ENCODE measurements around the gene COL9A3. TPM values are rescaled to one million over a fixed set of nuclear protein-coding genes. Genes with fewer than 3 reads are reported as not detected.

Gene COL9A3
- polyA plus RNA-seq, 3 donors: 2.9 to 8.1 (median 5.1) TPM

DNA sequence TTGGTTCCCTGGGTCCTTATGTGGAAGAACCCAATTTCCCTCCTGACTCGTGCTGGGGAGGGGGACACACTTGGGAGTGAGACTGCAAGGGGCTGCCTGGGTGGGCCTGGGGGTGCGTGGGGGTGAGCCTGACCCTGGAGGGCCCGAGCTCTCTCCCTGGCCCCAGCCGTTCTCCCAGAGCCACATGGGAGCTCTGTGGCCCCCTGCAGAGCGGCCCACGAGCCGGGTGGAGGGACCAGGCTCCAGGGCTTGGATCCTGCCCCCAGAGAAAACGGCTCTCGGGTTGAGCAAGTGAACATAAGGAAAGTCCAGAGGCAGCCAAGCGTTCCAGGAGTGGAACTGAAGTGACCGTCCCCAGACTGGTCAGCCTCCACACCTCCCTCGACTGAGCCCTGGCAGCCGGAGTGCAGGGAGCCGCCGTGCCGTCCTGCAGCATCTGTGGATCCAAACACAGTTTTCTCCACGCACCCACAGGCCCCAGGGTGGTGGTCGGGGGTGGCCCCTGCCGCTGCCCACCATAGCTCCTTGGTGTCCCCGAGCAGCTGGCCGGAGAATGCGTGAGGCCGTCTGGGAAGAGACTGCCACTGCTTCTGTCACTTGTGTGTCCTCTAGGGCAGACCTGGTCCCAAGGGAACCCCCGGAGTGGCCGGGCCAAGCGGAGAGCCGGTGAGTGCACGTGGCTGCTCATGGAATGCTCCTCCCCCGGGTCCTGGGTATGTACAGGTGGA is 10.6 kb downstream of the COL9A3 start:
- no peak overlapping the region for H3K27ac ChIP-seq (ENCODE audit: low read depth, low read length)
- 67 to 75% (median 70%) methylated on average over 26 to 29 of the region's 29 CpGs for WGBS, 3 donors

DNA sequence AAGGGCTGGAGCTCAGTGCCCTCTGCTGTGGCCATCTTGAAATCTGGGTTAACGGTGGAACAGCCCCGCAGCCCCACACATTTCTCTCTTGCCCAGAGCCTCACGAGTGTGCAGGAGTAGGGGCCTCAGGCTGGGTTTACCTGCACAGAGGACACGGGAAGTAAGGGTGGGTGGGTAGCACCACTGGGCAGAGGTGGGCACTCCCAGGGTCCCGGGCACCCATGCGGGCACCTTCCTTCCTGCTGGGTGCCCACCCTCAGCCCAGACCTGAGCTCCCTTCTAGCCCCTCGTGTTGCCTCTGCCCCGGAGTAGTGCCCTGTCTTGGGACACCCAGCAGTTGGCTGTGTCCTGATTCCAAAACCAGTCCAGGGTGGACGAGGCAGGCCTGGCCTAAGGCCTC is 11.2 kb downstream of the COL9A3 start:
- no peak overlapping the region for H3K27ac ChIP-seq (ENCODE audit: low read depth, low read length)
- 87 to 94% (median 91%) methylated on average over 9 of the region's 9 CpGs for WGBS, 3 donors

DNA sequence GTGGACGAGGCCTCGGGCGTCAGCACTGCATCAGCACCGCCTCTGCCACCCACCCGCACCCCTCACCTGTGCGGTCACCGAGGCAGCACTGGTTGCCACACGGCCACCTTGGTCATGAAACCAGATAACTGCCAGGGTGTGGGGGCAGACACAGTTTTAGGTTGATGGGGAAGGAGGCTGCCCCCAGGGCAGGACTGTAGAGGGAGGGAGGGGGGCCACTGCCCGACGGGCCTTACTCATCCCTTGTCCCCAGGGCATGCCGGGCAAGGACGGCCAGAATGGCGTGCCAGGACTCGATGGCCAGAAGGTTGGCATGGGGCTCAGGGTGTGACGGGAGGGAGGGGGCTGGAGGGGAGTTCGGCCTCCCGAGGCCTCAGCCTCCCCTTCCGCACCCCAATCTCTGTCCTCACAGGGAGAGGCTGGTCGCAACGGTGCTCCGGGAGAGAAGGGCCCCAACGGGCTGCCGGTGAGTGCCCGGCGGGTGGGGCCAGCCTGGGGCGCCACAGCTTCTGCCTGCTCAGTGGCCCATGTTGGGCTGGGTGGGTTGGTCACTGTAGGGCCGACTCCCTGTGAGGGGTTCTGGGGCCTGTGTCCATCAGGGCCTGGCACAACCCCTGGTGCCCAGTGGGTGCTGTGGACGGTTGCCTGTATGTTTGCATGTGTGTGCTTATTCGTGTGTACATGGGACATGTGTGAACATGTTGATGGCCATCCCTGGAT is 11.8 kb downstream of the COL9A3 start:
- H3K27ac ChIP-seq (ENCODE audit: low read depth, low read length): no peak overlapping the region
- WGBS, 3 donors: 84 to 89% (median 87%) methylated on average over 22 to 29 of the region's 29 CpGs

DNA sequence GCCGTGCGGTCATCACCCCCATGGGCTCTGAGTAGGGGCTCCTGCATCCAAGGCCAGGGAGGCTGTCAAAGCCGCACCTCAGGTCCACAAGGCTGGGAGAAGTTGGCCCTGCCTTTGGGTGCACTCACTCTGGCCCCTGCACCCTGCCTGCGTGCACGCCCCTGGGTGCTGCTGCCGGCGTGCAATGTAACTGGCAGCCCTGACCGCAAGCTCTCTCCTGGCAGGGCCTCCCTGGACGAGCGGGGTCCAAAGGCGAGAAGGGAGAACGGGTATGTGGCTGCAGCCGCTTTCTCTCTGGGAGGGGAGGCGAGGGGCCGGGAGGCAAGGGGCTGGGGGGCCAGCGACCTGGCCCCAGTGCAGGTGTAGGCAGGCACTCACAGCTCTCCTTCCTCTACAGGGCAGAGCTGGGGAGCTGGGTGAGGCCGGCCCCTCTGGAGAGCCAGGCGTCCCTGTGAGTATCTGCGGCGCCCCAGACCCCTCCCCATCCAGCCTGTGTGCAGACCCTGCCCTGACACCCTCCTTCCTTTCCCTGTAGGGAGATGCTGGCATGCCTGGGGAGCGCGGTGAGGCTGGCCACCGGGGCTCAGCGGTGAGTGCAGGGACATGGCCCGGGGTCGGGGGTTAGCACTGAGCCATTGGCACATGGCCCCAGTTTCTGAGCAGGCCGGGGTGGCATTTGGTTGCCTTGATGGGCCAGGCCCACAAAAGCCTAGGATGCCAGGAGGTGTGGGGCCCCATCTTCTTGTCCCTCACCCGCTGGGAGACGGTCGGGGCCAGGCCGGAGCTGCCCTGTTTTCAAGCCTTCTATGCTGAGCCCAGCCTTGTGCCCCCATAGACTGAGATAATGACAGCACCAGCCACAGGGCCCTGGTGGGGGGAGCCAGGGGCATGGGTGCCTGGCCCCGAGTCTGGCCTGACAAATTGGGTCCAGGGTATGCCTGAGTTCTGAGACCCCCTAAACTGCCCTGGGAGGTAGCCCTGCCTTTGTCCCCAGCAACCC is 12.7 kb downstream of the COL9A3 start:
- WGBS, 3 donors: 93 to 95% (median 95%) methylated on average over 26 to 32 of the region's 32 CpGs
- H3K27ac ChIP-seq (ENCODE audit: low read depth, low read length): no peak overlapping the region

DNA sequence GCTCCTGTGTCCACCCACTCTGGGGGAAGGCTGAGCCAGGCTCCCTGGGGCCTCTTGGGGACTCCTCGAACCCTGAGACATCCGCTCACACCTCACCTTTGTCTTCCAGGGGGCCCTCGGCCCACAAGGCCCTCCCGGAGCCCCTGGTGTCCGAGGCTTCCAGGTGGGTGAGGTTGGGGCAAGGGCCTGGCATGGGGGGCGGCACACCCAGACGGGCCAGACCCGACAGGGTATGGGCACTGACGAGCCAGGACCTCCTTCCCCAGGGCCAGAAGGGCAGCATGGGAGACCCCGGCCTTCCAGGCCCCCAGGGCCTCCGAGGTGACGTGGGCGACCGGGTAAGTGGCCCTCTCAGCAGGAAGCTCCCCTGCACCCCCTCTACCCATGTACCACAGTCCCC is 13.4 kb downstream of the COL9A3 start:
- H3K27ac ChIP-seq (ENCODE audit: low read depth, low read length): no peak overlapping the region
- WGBS, 3 donors: 92 to 94% (median 93%) methylated on average over 12 to 14 of the region's 14 CpGs

DNA sequence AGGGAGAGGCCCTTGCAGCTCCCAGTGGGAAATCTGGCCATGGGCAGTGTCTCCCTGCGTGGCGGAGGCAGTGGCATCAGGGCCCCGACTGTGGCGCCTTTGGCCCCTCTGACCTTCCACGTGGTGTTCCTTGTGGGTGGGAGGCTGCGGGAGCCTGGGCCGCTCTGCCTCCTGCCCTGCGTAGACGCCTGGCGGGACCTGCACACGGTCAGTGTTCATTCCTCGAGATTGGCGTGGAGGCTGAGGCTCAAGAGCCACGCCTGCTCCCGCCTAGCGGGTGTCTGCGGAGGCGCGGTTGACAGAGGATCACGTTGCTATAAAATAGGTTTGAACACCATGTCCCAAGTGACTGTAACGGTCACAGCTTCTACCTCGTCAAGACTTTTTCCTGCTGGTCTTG is 14.0 kb downstream of the COL9A3 start:
- no peak overlapping the region for H3K27ac ChIP-seq (ENCODE audit: low read depth, low read length)

DNA sequence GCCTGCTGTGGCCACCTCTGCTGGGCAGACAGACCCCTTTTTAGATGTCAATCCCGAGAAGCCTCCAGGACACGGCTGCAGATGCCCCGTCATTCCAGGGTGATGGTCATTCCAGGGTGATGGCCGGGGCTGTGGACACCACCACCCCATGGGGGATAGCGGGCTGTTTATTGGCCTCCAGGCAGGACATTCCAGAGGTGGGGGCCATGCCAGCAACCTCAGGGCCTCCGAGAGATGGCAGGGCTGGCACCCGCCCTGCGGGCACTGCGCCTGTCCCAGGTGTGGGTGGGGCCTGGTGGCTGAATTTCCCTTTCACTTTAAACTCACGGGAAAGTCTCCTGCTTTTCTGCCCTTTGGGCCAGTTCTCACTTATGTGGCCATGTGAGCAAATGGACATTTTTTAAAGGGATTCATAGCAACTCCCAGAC is 14.5 kb downstream of the COL9A3 start:
- 76 to 88% (median 77%) methylated on average over 10 of the region's 10 CpGs for WGBS, 3 donors
- H3K27ac ChIP-seq (ENCODE audit: low read depth, low read length): no peak overlapping the region

More for the DNA sequence above, 14.0 kb downstream of the COL9A3 start:
- WGBS, 3 donors: 76 to 93% (median 87%) methylated on average over 22 of the region's 22 CpGs

DNA sequence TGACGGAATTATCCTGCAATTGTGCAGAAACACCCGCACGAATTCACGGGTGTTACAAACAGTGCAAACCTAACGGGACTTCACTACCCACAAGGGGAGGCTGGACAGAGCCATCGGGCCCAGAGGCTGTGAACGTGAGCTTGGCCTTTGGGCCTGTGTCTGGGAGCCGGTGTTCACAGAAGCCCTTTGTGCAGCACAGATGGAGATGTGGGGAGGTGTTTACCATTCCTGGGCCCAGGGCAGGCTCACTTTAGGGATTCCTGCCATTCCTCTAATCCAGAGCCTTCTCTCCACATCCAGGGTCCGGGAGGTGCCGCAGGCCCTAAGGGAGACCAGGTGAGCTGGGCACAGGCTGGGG is 15.0 kb downstream of the COL9A3 start:
- WGBS, 3 donors: 66 to 76% (median 75%) methylated on average over 10 of the region's 10 CpGs
- H3K27ac ChIP-seq (ENCODE audit: low read depth, low read length): no peak overlapping the region

DNA sequence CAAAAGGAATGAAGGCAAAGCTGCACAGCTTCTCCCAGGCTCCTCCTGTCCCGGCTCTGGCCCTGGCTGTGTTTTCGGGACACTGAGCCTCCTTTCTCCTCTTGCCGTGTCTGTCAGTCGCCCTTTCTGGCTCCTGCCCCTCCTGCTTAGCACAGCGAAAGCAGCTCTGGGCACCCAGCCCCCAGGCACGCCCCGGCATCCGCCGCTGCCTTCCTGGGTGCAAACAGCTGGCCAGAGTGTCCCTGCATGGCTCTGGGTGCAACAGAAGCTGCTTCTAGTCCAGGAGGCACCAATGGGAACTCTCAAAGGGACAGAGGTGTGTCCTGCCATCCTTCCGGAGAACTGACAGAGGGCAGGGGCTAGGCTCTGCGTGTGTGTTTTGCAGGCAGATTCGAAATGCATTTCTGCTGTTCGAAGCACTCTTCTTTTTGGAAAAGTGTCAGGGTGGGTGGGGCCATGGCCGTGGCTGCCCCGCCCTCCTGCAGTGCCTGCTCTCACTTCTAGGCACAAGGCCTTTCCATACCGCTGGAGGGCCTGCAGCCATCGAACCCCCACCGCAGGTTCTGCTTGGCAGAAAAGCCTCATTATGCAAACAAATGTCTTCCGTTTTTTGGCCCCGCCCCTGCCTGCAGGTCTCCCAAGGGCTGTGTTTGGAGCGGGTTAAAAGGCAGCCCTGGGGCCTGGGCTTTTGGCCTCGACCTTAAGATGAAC is 15.5 kb downstream of the COL9A3 start:
- WGBS, 3 donors: 26 to 42% (median 29%) methylated on average over 21 to 22 of the region's 22 CpGs
- no peak overlapping the region for H3K27ac ChIP-seq (ENCODE audit: low read depth, low read length)

DNA sequence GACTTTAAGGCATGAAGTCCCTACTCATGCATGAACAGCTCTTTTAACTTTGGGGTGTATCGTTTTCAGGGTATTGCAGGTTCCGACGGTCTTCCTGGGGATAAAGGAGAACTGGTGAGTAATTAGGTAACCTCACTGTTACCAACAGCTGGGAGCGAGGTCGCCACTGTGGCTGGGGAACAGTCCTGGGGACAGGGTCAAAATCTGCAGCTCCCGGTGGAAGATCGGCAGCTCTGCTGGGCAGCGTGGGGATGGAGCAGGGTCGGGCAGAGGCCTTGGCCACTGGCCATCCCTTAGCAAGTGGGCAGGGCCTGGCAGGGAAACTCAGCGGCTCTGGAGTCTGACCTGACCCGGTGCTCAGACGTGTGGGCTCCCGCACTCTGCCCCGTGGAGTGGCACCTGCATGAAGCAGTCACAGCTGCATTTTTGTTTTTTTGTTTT is 16.1 kb downstream of the COL9A3 start:
- H3K27ac ChIP-seq (ENCODE audit: low read depth, low read length): no peak overlapping the region
- 31 to 42% (median 38%) methylated on average over 14 of the region's 14 CpGs for WGBS, 3 donors

DNA sequence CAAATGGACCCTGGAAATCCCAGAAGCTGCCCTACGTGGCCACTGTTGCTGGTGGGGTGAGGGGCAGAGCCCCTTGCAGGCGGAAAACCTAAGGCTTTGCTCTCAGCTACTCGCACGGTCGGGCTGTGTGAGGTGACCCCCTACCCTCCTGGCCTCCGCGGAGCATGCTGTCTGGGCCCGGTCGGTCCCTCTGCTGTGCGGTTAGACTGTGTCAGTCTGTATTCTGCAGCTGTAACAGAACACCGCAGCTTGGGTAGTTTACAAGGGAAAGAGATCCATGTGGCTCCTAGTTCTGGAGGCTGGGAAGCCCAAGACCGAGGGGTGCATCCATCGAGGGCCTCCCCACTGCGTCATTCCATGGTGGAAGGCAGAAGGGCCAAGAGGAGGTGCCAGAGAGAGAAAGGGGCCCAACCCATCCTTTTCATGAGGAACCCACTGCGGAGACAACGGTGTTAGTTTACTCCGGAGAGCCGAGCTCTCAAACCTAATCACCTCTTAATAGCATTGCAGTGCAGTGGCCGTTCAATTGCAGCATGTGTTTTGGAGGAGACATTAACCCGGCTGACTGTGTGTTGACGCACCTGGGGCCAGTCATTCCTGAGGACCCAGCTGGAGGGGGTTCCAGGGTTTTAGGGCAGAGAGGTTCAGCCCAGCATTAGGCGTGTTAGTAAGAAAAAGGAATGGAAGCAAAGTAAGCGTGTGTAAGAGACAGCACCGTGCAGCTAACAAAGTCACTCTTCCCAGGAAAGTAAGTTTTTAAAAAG is 18.3 kb downstream of the COL9A3 start:
- 76 to 88% (median 88%) methylated on average over 24 of the region's 24 CpGs for WGBS, 3 donors
- H3K27ac ChIP-seq (ENCODE audit: low read depth, low read length): no peak overlapping the region

DNA sequence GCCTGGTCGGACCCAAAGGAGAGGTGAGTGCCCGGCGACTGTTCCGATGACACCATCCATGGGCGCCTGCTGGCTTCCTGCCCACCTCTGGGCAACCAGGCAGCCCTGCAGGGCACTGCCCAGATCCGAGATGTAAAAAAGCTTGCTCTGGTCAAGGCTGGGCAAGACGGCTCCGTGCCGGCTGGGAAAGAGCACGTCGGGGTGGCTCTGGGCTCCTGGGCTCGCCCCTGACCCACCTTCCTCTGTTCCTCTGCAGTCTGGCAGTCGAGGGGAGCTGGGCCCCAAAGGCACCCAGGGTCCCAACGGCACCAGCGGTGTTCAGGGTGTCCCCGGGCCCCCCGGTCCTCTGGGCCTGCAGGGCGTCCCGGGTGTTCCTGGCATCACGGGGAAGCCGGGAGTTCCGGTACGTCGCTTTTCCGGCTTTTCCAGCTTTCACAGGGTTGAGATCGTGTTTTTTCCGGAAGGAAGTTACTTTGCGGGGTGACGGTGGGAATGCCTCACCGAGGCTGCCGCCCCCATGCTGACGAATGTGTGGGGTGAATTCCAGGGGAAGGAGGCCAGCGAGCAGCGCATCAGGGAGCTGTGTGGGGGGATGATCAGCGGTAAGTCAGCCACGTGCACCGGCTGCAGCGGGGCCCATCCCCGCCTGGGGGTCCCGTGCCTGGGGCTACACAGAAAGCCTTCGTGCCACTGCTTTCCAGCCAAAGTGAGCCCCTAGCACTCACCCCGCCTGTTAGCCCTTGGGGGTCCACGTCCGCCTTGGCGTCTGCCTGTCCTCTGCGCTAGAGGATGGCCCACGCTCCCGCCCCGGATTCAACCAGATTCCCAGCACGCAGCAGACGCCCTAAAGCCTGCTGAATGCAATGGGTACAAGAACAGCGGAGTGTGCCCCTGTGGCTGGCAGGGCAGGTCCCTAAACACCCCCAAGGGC is 19.3 kb downstream of the COL9A3 start:
- 66 to 77% (median 76%) methylated on average over 43 to 52 of the region's 52 CpGs for WGBS, 3 donors
- H3K27ac ChIP-seq (ENCODE audit: low read depth, low read length): no peak overlapping the region

DNA sequence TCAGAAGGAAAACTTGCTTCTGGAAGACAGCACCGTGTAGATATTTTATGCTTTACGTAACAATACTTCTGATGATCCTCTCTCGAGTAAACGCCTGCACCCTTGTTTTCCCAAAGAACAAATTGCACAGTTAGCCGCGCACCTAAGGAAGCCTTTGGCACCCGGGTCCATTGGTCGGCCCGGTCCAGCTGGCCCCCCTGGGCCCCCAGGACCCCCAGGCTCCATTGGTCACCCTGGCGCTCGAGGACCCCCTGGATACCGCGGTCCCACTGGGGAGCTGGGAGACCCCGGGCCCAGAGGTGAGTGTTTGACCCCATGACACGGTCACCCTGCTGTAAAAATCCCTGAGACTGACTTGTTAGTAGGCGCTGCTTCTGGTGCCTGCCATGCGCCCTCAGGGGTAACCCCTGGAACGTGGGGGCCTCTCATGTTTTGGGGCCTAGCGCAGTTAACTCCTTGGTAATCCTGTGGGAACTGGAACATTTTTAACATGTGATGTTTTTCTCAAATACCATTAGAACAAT is 20.2 kb downstream of the COL9A3 start:
- 87 to 91% (median 90%) methylated on average over 19 of the region's 19 CpGs for WGBS, 3 donors

DNA sequence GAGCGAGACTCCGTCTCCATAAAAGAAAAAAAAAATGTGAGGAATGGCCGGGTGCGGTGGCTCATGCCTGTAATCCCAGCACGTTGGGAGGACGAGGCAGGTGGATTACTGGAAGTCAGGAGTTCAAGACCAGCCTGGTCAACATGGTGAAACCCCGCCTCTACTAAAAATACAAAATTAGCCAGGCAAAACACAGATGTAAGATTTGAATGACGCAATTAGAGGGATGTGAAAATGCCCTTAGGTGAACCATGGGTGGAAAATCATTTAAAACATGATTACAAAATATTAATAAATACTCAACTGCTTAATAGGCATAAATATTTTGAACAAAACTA is 20.9 kb downstream of the COL9A3 start:
- no peak overlapping the region for H3K27ac ChIP-seq (ENCODE audit: low read depth, low read length)
- 70 to 92% (median 80%) methylated on average over 8 of the region's 8 CpGs for WGBS, 3 donors

More for the DNA sequence above, 20.2 kb downstream of the COL9A3 start:
- no peak overlapping the region for H3K27ac ChIP-seq (ENCODE audit: low read depth, low read length)

DNA sequence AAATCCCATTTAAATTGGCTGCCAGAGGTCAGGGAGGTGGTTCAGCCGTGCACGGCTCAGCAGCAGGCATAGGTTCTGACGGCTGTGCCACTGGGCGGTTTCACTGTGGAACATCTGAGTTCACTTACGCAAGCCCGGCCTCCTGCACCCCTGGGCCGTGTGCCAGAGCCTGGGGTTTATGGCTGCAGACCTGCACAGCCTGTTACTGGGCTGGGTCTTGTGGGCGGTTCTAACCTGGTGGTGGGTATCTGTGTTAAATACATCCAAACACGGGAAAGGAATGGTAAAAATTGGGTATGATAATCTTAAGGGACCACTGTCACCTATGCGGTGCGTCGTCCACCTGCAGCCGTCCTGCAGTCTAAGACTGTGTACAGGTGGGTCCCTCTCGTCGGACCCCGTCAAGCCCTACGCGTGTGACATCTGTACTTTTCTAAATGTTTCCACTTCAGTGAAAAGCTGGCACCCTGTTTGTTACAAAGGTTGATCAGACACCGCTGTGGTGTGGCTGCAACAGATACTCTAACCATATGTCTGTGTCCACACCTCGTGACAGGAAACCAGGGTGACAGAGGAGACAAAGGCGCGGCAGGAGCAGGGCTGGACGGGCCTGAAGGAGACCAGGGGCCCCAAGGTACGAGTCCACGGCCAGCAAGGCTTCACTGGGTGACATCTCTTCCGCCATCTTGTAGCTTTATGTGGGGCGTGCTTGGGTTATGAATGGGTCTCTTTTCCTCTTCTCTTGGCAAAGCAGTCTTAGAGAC is 21.5 kb downstream of the COL9A3 start:
- 62 to 78% (median 72%) methylated on average over 27 of the region's 27 CpGs for WGBS, 3 donors

DNA sequence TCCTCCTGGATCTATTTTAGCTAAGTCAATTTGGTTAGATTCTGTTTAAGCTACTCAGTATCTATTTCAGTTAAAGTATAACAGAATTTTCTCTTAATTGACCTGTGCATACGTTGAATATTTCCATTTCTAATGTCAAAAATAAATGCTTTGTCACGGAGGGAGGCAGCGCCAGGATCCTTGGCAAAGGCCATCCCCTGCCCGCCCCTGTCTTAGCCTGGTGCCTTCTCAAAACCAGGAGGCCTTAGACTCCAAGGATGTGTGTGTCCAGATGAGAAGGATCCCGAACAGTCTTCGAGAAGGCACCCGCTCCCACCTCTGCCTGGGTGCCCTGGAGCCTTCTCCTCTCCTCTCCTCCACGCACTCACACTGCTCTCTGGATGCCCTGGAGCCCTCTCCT is 22.4 kb downstream of the COL9A3 start:
- 85 to 94% (median 89%) methylated on average over 8 of the region's 8 CpGs for WGBS, 3 donors

More for the DNA sequence above, 21.5 kb downstream of the COL9A3 start:
- no peak overlapping the region for H3K27ac ChIP-seq (ENCODE audit: low read depth, low read length)

More for the DNA sequence above, 22.4 kb downstream of the COL9A3 start:
- no peak overlapping the region for H3K27ac ChIP-seq (ENCODE audit: low read depth, low read length)

All from adipose tissue (tissue), 3 donors.